Liver (tissue), 9 donors: ENCODE results near the gene MCM9. TPM values are rescaled to one million over a fixed set of nuclear protein-coding genes. Genes with fewer than 3 reads are reported as not detected.

Experiments used
- DNase-seq: peaks from one replicate; pipeline ENCODE4 v3.0.0-alpha.2; 2017; ENCODE audit warnings: low spot score
- H3K27ac ChIP-seq, 2 donors: one replicate each; pipeline ENCODE4 v1.7.0; 2013; ENCODE audit warnings: inconsistent platforms in 2 of 2, low read length in 2 of 2, control low read depth in 1 of 2, low read depth in 1 of 2, mild to moderate bottlenecking in 1 of 2
- H3K27me3 ChIP-seq, 4 donors: one replicate each; pipeline versions ENCODE4 v1.6.1 to v1.7.0; 2013; ENCODE audit warnings: low read length in 3 of 4, inconsistent platforms in 1 of 4, mild to moderate bottlenecking in 1 of 4, moderate library complexity in 1 of 4; ENCODE audit not compliant: control insufficient read depth in 4 of 4, insufficient read depth in 4 of 4
- H3K36me3 ChIP-seq, 4 donors: one replicate each; pipeline versions ENCODE4 v1.6.1 to v1.7.0; 2013; ENCODE audit warnings: low read length in 3 of 4, mild to moderate bottlenecking in 3 of 4, low read depth in 1 of 4, moderate library complexity in 1 of 4; ENCODE audit not compliant: control insufficient read depth in 4 of 4, insufficient read depth in 3 of 4
- H3K4me1 ChIP-seq, 4 donors: one replicate each; pipeline versions ENCODE4 v1.6.1 to v1.7.0; 2013; ENCODE audit warnings: low read length in 3 of 4, mild to moderate bottlenecking in 3 of 4, moderate library complexity in 1 of 4; ENCODE audit not compliant: control insufficient read depth in 4 of 4, insufficient read depth in 4 of 4
- H3K4me3 ChIP-seq, 3 donors: one replicate each; pipeline versions ENCODE4 v1.6.1 to v1.7.0; 2013; ENCODE audit warnings: low read length in 3 of 3, control low read depth in 1 of 3, low read depth in 1 of 3, mild to moderate bottlenecking in 1 of 3
- H3K9ac ChIP-seq, 2 donors: one replicate each; pipeline ENCODE4 v1.7.0; 2013; ENCODE audit warnings: low read length in 2 of 2, mild to moderate bottlenecking in 2 of 2, moderate library complexity in 2 of 2, control low read depth in 1 of 2, low read depth in 1 of 2
- H3K9me3 ChIP-seq, 4 donors: one replicate each; pipeline versions ENCODE4 v1.6.1 to v1.7.0; 2013; ENCODE audit warnings: low read length in 3 of 4; ENCODE audit not compliant: control insufficient read depth in 4 of 4
- EGR1 ChIP-seq, 2 donors: IDR thresholded peaks; 2 replicates each; pipeline ENCODE4 v1.6.1; 2016 to 2018; ENCODE audit warnings: antibody characterized with exemption in 2 of 2, low read depth in 2 of 2
- FOXA1 ChIP-seq: IDR thresholded peaks from 2 replicates; pipeline ENCODE4 v1.6.1; 2016; ENCODE audit warnings: antibody characterized with exemption
- FOXA2 ChIP-seq: IDR thresholded peaks from 2 replicates; pipeline ENCODE4 v1.6.1; 2016; ENCODE audit warnings: antibody characterized with exemption
- GABPA ChIP-seq, 2 donors: IDR thresholded peaks in 1 of 2; conservative IDR thresholded peaks in 1 of 2; 2 replicates each; pipeline ENCODE4 v1.6.1; 2016; ENCODE audit warnings: antibody characterized with exemption in 2 of 2, mild to moderate bottlenecking in 1 of 2, moderate library complexity in 1 of 2
- HNF4A ChIP-seq, 2 donors: conservative IDR thresholded peaks; 2 replicates each; pipeline ENCODE4 v1.6.1; 2016; ENCODE audit warnings: antibody characterized with exemption in 2 of 2, mild to moderate bottlenecking in 2 of 2
- HNF4G ChIP-seq: IDR thresholded peaks from 2 replicates; pipeline ENCODE4 v1.6.1; 2016; ENCODE audit warnings: antibody characterized with exemption
- JUND ChIP-seq, 2 donors: IDR thresholded peaks; 2 replicates each; pipeline ENCODE4 v1.6.1; 2016; ENCODE audit warnings: antibody characterized with exemption in 2 of 2
- NR2F2 ChIP-seq: IDR thresholded peaks from 2 replicates; pipeline ENCODE4 v1.6.1; 2016; ENCODE audit warnings: antibody characterized with exemption
- RAD21 ChIP-seq, 2 donors: IDR thresholded peaks; 2 replicates each; pipeline ENCODE4 v1.6.1; 2016; ENCODE audit warnings: antibody characterized with exemption in 2 of 2, mild to moderate bottlenecking in 2 of 2
- RXRA ChIP-seq, 2 donors: IDR thresholded peaks; 2 replicates each; pipeline ENCODE4 v1.6.1; 2017 to 2018; ENCODE audit warnings: antibody characterized with exemption in 2 of 2, mild to moderate bottlenecking in 1 of 2
- SP1 ChIP-seq: IDR thresholded peaks from 2 replicates; pipeline ENCODE4 v1.6.1; 2018; ENCODE audit warnings: antibody characterized with exemption, mild to moderate bottlenecking
- TAF1 ChIP-seq: conservative IDR thresholded peaks from 2 replicates; pipeline ENCODE4 v1.6.1; 2016; ENCODE audit warnings: antibody characterized with exemption, mild to moderate bottlenecking
- YY1 ChIP-seq: IDR thresholded peaks from 2 replicates; pipeline ENCODE4 v1.6.1; 2016; ENCODE audit warnings: antibody characterized with exemption, mild to moderate bottlenecking
- WGBS: extraction: QIAGEN DNeasy Blood & Tissue Kit; methylation state at CpG from one replicate; pipeline ENCODE4 v1.1.7; 2013; 5-methylcytosine and 5-hydroxymethylcytosine counted together
- polyA plus RNA-seq, 2 donors: library from polyadenylated mRNA; stranded (reverse) in 1 of 2; unstranded in 1 of 2; fragments of 200-250 nt in 1 of 2; fragments of >200 nt in 1 of 2; fragmentation: Nextera tagmentation in 1 of 2; extraction: Ambion mirVana in 1 of 2; gene quantifications; one replicate each; pipeline versions ENCODE4 v1.2.1 to v1.2.3, GENCODE V29; 2013 to 2015
- total RNA-seq, 2 donors: library from RNA; depleted of rRNA; stranded (reverse); fragments of >200 nt; gene quantifications; one replicate each; pipeline ENCODE4 v1.2.3, GENCODE V29; 2014
- TF ChIP-seq, protein P1 (sequence below): IDR thresholded peaks from 2 replicates; pipeline ENCODE4 v1.6.1; 2016; ENCODE audit warnings: antibody characterized with exemption, mild to moderate bottlenecking
- TF ChIP-seq, protein P2 (sequence below): IDR thresholded peaks from 2 replicates; pipeline ENCODE4 v1.6.1; 2016; ENCODE audit warnings: antibody characterized with exemption
- TF ChIP-seq, protein P3 (sequence below): IDR thresholded peaks from 2 replicates; pipeline ENCODE4 v1.6.1; 2016; ENCODE audit warnings: antibody characterized with exemption
- TF ChIP-seq, protein P4 (sequence below): fragments of 150-350 bp; IDR thresholded peaks from 2 replicates; pipeline ENCODE4 v1.5.1; 2017; ENCODE audit warnings: improper control_type of control experiment, low read depth, low read length; ENCODE audit not compliant: missing input control
- TF ChIP-seq, protein P5 (sequence below): IDR thresholded peaks from 2 replicates; pipeline ENCODE4 v1.6.1; 2016; ENCODE audit warnings: antibody characterized with exemption
- donor health status: healthy.
- donor health status: healthy.
- donor health status: healthy.
- donor health status: healthy.
- donor health status: healthy.

The MCM9 gene
- total and polyA plus RNA-seq, 4 donors: 3.6 to 17.4 (median 8.7) TPM

DNA sequence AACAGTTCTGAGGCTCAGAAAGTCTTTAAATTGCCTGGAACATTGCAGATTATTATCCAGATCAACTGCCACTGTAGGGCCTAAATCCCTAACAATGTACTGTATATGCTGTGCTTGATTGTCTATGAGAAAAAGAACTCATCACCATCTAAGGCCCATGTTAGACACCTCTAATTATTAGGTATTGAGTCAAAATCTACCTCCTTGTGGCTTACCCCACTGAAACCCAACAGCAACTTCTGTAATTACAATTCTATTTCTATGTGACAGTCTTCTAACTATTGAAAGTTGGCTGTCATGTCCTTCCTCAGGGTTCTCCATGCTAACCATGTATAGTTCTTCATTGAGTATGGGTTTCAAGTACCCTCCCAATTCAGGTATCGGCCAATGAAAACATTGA is 13.9 kb downstream of the MCM9 start:
- H3K9me3 ChIP-seq: no peaks in the 10 kb centered on the region
- no peak for DNase-seq
- no peak overlapping the region for H3K9ac ChIP-seq
- no peaks in the 10 kb centered on the region for H3K4me1 ChIP-seq
- WGBS: 97% methylated on average over 1 of the region's 1 CpG
- no peak overlapping the region for H3K27ac ChIP-seq
- no peaks in the 10 kb centered on the region for H3K27me3 ChIP-seq
- H3K4me3 ChIP-seq: no peak overlapping the region
- H3K36me3 ChIP-seq: peaks cover 9 to 30% (median 23%) of the 10 kb centered on the region in 4 donors
- TF ChIP-seq, protein P1, sequence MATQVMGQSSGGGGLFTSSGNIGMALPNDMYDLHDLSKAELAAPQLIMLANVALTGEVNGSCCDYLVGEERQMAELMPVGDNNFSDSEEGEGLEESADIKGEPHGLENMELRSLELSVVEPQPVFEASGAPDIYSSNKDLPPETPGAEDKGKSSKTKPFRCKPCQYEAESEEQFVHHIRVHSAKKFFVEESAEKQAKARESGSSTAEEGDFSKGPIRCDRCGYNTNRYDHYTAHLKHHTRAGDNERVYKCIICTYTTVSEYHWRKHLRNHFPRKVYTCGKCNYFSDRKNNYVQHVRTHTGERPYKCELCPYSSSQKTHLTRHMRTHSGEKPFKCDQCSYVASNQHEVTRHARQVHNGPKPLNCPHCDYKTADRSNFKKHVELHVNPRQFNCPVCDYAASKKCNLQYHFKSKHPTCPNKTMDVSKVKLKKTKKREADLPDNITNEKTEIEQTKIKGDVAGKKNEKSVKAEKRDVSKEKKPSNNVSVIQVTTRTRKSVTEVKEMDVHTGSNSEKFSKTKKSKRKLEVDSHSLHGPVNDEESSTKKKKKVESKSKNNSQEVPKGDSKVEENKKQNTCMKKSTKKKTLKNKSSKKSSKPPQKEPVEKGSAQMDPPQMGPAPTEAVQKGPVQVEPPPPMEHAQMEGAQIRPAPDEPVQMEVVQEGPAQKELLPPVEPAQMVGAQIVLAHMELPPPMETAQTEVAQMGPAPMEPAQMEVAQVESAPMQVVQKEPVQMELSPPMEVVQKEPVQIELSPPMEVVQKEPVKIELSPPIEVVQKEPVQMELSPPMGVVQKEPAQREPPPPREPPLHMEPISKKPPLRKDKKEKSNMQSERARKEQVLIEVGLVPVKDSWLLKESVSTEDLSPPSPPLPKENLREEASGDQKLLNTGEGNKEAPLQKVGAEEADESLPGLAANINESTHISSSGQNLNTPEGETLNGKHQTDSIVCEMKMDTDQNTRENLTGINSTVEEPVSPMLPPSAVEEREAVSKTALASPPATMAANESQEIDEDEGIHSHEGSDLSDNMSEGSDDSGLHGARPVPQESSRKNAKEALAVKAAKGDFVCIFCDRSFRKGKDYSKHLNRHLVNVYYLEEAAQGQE: no peak
- TF ChIP-seq FOXA2: no peak
- TF ChIP-seq NR2F2: no peak
- no peak for TF ChIP-seq RAD21 (IDR thresholded peaks at IDR 0.05)
- TF ChIP-seq HNF4A (conservative IDR thresholded peaks at IDR 0.05): no peak
- TF ChIP-seq, protein P2, sequence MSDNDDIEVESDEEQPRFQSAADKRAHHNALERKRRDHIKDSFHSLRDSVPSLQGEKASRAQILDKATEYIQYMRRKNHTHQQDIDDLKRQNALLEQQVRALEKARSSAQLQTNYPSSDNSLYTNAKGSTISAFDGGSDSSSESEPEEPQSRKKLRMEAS: no peak
- TF ChIP-seq HNF4G: no peak
- TF ChIP-seq, protein P3, sequence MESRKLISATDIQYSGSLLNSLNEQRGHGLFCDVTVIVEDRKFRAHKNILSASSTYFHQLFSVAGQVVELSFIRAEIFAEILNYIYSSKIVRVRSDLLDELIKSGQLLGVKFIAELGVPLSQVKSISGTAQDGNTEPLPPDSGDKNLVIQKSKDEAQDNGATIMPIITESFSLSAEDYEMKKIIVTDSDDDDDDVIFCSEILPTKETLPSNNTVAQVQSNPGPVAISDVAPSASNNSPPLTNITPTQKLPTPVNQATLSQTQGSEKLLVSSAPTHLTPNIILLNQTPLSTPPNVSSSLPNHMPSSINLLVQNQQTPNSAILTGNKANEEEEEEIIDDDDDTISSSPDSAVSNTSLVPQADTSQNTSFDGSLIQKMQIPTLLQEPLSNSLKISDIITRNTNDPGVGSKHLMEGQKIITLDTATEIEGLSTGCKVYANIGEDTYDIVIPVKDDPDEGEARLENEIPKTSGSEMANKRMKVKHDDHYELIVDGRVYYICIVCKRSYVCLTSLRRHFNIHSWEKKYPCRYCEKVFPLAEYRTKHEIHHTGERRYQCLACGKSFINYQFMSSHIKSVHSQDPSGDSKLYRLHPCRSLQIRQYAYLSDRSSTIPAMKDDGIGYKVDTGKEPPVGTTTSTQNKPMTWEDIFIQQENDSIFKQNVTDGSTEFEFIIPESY: no peak
- TF ChIP-seq TAF1: no peak
- TF ChIP-seq EGR1 (IDR thresholded peaks at IDR 0.05; ENCODE audit: low read depth in 2 of 2): no peak
- no peak for TF ChIP-seq RXRA (IDR thresholded peaks at IDR 0.05)

DNA sequence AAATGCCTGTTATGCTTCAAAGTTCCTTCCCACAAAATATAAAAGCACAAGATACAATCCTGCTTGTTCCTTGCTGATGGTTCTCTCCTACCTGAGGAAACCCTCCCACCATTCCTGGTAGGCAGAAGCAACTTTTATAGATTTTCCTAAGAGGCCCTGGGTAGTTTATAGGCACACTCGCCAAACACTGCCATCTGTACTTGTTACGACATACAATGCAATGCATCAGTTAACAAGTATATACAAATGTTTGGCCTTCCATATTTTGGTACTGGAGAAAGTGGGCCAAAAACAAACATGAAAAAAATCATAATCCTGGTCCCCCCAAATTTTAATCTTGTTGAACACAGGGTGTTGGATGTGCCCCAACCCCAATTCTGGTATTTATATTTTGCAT is 16.6 kb downstream of the MCM9 start:
- DNase-seq: no peak
- WGBS: 91% methylated on average over 2 of the region's 2 CpGs

More for the DNA sequence above, 16.6 kb downstream of the MCM9 start:
- Histone ChIP-seq H3K9ac (no peak overlapping the region), H3K4me3 (no peak overlapping the region), H3K27me3 (no peaks in the 10 kb centered on the region), H3K9me3 (no peaks in the 10 kb centered on the region), H3K27ac (no peak overlapping the region), H3K36me3 (peaks cover 11 to 35% (median 27%) of the 10 kb centered on the region in 4 donors), H3K4me1 (peaks cover 0 to 3% (median 0%) of the 10 kb centered on the region in 4 donors)
- TF ChIP-seq HNF4G (no peak), TAF1 (no peak), RAD21 (IDR thresholded peaks at IDR 0.05) (no peak), SP1 (no peak), FOXA1 (no peak), GABPA (IDR thresholded peaks at IDR 0.05 in 1 of 2, conservative IDR thresholded peaks at IDR 0.05 in 1 of 2) (no peak), NR2F2 (no peak), YY1 (no peak), JUND (IDR thresholded peaks at IDR 0.05) (no peak), FOXA2 (no peak), HNF4A (conservative IDR thresholded peaks at IDR 0.05) (no peak)
- TF ChIP-seq, protein P1: no peak
- TF ChIP-seq, protein P4, sequence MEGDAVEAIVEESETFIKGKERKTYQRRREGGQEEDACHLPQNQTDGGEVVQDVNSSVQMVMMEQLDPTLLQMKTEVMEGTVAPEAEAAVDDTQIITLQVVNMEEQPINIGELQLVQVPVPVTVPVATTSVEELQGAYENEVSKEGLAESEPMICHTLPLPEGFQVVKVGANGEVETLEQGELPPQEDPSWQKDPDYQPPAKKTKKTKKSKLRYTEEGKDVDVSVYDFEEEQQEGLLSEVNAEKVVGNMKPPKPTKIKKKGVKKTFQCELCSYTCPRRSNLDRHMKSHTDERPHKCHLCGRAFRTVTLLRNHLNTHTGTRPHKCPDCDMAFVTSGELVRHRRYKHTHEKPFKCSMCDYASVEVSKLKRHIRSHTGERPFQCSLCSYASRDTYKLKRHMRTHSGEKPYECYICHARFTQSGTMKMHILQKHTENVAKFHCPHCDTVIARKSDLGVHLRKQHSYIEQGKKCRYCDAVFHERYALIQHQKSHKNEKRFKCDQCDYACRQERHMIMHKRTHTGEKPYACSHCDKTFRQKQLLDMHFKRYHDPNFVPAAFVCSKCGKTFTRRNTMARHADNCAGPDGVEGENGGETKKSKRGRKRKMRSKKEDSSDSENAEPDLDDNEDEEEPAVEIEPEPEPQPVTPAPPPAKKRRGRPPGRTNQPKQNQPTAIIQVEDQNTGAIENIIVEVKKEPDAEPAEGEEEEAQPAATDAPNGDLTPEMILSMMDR: no peak
- TF ChIP-seq, protein P3: no peak
- TF ChIP-seq, protein P2: no peak
- TF ChIP-seq, protein P5, sequence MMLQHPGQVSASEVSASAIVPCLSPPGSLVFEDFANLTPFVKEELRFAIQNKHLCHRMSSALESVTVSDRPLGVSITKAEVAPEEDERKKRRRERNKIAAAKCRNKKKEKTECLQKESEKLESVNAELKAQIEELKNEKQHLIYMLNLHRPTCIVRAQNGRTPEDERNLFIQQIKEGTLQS: no peak
